ENCODE measurements around the gene SMARCA1. TPM values are rescaled to one million over a fixed set of nuclear protein-coding genes. Genes with fewer than 3 reads are reported as not detected.

The SMARCA1 gene
- total and polyA plus RNA-seq, 2 of the 13 experiments (the other 11 are each of a cell fraction or from before 2014, with no cell fraction given): 97.7 to 145 TPM

- BruUV-seq (replicated peaks): no TSS peak
- H3K9ac ChIP-seq (ENCODE audit: insufficient read depth, low read depth, low read length): no peak overlapping the region
- ATAC-seq (no peak), FAIRE-seq (no peak), DNase-seq (ENCODE audit: low spot score) (no peak)
- in situ Hi-C loops (cut with HindIII; ENCODE audit: extremely low pct_ligation_motif_present, low pct_unique_long_range_greater_than_20kb) (no loop called here), intact Hi-C loops (cut with micrococcal nuclease; ENCODE audit: unreplicated experiment) (no loop called here)
- H3K27ac ChIP-seq (ENCODE audit: extremely low read length, insufficient read depth, low read length): no peak overlapping the region
- H3K4me1 ChIP-seq (ENCODE audit: insufficient read depth, low read length): no peaks in the 10 kb centered on the region
- H3K27me3 ChIP-seq (ENCODE audit: control insufficient read depth in 1 of 2, insufficient read depth in 2 of 2, low read length in 2 of 2): no peaks in the 10 kb centered on the region
- no peaks in the 10 kb centered on the region for H3K9me3 ChIP-seq (ENCODE audit: low read length)
- TF ChIP-seq, protein P1, sequence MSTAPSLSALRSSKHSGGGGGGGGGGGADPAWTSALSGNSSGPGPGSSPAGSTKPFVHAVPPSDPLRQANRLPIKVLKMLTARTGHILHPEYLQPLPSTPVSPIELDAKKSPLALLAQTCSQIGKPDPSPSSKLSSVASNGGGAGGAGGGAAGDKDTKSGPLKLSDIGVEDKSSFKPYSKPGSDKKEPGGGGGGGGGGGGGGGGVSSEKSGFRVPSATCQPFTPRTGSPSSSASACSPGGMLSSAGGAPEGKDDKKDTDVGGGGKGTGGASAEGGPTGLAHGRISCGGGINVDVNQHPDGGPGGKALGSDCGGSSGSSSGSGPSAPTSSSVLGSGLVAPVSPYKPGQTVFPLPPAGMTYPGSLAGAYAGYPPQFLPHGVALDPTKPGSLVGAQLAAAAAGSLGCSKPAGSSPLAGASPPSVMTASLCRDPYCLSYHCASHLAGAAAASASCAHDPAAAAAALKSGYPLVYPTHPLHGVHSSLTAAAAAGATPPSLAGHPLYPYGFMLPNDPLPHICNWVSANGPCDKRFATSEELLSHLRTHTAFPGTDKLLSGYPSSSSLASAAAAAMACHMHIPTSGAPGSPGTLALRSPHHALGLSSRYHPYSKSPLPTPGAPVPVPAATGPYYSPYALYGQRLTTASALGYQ (CRISPR knock-in tag; IDR thresholded peaks at IDR 0.05): no peak
- no peak for TF ChIP-seq ZSCAN12 (CRISPR knock-in tag; IDR thresholded peaks at IDR 0.05)
- TF ChIP-seq, protein P2, sequence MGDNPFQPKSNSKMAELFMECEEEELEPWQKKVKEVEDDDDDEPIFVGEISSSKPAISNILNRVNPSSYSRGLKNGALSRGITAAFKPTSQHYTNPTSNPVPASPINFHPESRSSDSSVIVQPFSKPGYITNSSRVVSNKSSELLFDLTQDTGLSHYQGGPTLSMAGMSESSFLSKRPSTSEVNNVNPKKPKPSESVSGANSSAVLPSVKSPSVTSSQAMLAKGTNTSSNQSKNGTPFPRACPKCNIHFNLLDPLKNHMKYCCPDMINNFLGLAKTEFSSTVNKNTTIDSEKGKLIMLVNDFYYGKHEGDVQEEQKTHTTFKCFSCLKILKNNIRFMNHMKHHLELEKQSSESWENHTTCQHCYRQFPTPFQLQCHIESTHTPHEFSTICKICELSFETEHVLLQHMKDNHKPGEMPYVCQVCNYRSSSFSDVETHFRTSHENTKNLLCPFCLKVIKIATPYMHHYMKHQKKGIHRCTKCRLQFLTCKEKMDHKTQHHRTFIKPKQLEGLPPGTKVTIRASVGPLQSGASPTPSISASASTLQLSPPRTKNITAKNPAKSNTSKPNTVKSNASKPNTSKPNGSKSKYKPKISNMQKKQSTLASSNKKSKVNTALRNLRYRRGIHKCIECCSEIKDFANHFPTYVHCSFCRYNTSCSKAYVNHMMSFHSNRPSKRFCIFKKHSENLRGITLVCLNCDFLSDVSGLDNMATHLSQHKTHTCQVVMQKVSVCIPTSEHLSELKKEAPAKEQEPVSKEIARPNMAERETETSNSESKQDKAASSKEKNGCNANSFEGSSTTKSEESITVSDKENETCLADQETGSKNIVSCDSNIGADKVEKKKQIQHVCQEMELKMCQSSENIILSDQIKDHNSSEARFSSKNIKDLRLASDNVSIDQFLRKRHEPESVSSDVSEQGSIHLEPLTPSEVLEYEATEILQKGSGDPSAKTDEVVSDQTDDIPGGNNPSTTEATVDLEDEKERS (CRISPR knock-in tag; IDR thresholded peaks at IDR 0.05): no peak
- no peak for TF ChIP-seq ZBTB21 (CRISPR knock-in tag; IDR thresholded peaks at IDR 0.05)
- TF ChIP-seq, protein P3, sequence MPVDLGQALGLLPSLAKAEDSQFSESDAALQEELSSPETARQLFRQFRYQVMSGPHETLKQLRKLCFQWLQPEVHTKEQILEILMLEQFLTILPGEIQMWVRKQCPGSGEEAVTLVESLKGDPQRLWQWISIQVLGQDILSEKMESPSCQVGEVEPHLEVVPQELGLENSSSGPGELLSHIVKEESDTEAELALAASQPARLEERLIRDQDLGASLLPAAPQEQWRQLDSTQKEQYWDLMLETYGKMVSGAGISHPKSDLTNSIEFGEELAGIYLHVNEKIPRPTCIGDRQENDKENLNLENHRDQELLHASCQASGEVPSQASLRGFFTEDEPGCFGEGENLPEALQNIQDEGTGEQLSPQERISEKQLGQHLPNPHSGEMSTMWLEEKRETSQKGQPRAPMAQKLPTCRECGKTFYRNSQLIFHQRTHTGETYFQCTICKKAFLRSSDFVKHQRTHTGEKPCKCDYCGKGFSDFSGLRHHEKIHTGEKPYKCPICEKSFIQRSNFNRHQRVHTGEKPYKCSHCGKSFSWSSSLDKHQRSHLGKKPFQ (CRISPR knock-in tag; IDR thresholded peaks at IDR 0.05; ENCODE audit: insufficient replicate concordance): no peak
- no peak for TF ChIP-seq ZNF572 (CRISPR knock-in tag; IDR thresholded peaks at IDR 0.05)
- TF ChIP-seq ZNF101 (CRISPR knock-in tag; IDR thresholded peaks at IDR 0.05; ENCODE audit: borderline replicate concordance, low read depth): no peak
- TF ChIP-seq ZFP82 (CRISPR knock-in tag; IDR thresholded peaks at IDR 0.05; ENCODE audit: borderline replicate concordance): no peak
- no peak for TF ChIP-seq ZNF3 (CRISPR knock-in tag; IDR thresholded peaks at IDR 0.05)
- no peak for TF ChIP-seq EHMT2 (IDR thresholded peaks at IDR 0.05; ENCODE audit: borderline replicate concordance, low read depth, low read length)
- TF ChIP-seq POGZ (CRISPR knock-in tag; IDR thresholded peaks at IDR 0.05): no peak
- no peak for TF ChIP-seq ZBTB38 (CRISPR knock-in tag; IDR thresholded peaks at IDR 0.05)
- TF ChIP-seq ASH2L (IDR thresholded peaks at IDR 0.05; ENCODE audit: insufficient read length, low read depth, low read length): no peak
- TF ChIP-seq MAFF (IDR thresholded peaks at IDR 0.05; ENCODE audit: low read depth, low read length): no peak
- no peaks in the 10 kb centered on the region for H4K20me1 ChIP-seq (ENCODE audit: insufficient read depth, low read length)
- no peak overlapping the region for H3K4me3 ChIP-seq (replicated peaks in 1 of 3; ENCODE audit: insufficient read depth in 1 of 3, low read depth in 2 of 3, low read length in 3 of 3)
- H3K4me2 ChIP-seq (ENCODE audit: low read depth, low read length): no peak overlapping the region
- POLR2A ChIA-PET: no interaction called here
- CTCF ChIA-PET (ENCODE audit: low intra/inter-chr PET ratio, low total read pairs): no interaction called here
- WGBS (ENCODE audit: low lambda C conversion rate): 94% methylated on average over 1 of the region's 1 CpG
- H3K79me2 ChIP-seq (ENCODE audit: insufficient read depth, low read length): no peaks in the 10 kb centered on the region
- H2AFZ ChIP-seq (ENCODE audit: low read length): no peak overlapping the region
- H3K36me3 ChIP-seq (replicated peaks in 1 of 2; ENCODE audit: control insufficient read depth in 1 of 2, insufficient read depth in 2 of 2, low read length in 2 of 2): peaks cover 2 to 35% of the 10 kb centered on the region in 2 experiments; a peak in 4 of 5 replicates
Observed at GRCh38 chrX:129559783-129560182, 36.5 kb upstream of the SMARCA1 start.
